Panc1 (cell line): ENCODE data around the gene DNAJB13. TPM values are rescaled to one million over a fixed set of nuclear protein-coding genes. Genes with fewer than 3 reads are reported as not detected.

Experiments
- ATAC-seq: fragments of 200-7000 bp; cut with Tn5 transposase; 2 replicates; pipeline ENCODE4 v1.9.1; 2020; ENCODE audit warnings: mild to moderate bottlenecking, moderate library complexity
- BruUV-seq: library from RNA; stranded (reverse); fragments of 400-500 nt; replicated peaks from 2 replicates; lab custom pipeline; 2021; lab: Mats Ljungman, UMichigan
- CTCF ChIA-PET: fragments of 300-600 bp; sonication (Branson Sonifier 250); formaldehyde crosslinking; loops from one replicate; lab custom pipeline; 2022; ENCODE audit warnings: antibody characterized with exemption; lab: Charles Lee
- POLR2A ChIA-PET: fragments of 300-600 bp; sonication (Branson Sonifier 250); formaldehyde crosslinking; loops from one replicate; lab custom pipeline; 2022; ENCODE audit warnings: antibody characterized with exemption; lab: Charles Lee
- DNase-seq: peaks from one replicate; pipeline ENCODE4 v3.0.0-alpha.2; 2010; ENCODE audit warnings: low read depth, low spot score
- H3K27ac ChIP-seq: 2 replicates; pipeline ENCODE4 v1.5.1; 2011; ENCODE audit warnings: mild to moderate bottlenecking, low read length, inconsistent platforms
- H3K27me3 ChIP-seq: fragments of 200-500 bp; sonication (Bioruptor generic); 2 replicates; pipeline ENCODE4 v1.6.0; 2014; ENCODE audit warnings: low read length, inconsistent platforms; ENCODE audit not compliant: control insufficient read depth, insufficient read depth
- H3K36me3 ChIP-seq: fragments of 200-500 bp; sonication (Bioruptor generic); 2 replicates; pipeline ENCODE4 v1.5.1; 2014; ENCODE audit warnings: inconsistent platforms, mild to moderate bottlenecking, low read length, moderate library complexity; ENCODE audit not compliant: control insufficient read depth, insufficient read depth
- H3K4me1 ChIP-seq: 2 replicates; pipeline ENCODE4 v1.5.1; 2011; ENCODE audit warnings: inconsistent platforms, mild to moderate bottlenecking, low read length, moderate library complexity; ENCODE audit not compliant: control insufficient read depth, insufficient read depth
- H3K4me3 ChIP-seq, 2 experiments: 2 replicates each; pipeline ENCODE4 v1.5.1; 2011 to 2012; ENCODE audit warnings: low read depth in 2 of 2, low read length in 2 of 2, mild to moderate bottlenecking in 2 of 2, inconsistent platforms in 1 of 2, moderate library complexity in 1 of 2
- H3K9me3 ChIP-seq: fragments of 200-500 bp; sonication (Bioruptor generic); 2 replicates; pipeline ENCODE4 v1.5.1; 2014; ENCODE audit warnings: low read depth, mild to moderate bottlenecking, inconsistent platforms, low read length, moderate library complexity; ENCODE audit not compliant: control insufficient read depth, insufficient read depth
- POLR2AphosphoS5 ChIP-seq: IDR thresholded peaks from 2 replicates; pipeline ENCODE4 v1.6.1; 2012; ENCODE audit warnings: mild to moderate bottlenecking, low read depth, low read length, moderate library complexity
- REST ChIP-seq, 2 experiments: IDR thresholded peaks; 2 replicates each; pipeline ENCODE4 v1.6.1; 2011 to 2012; ENCODE audit warnings: low read depth in 2 of 2, control low read depth in 1 of 2, low read length in 1 of 2, mild to moderate bottlenecking in 1 of 2, moderate library complexity in 1 of 2; ENCODE audit not compliant: insufficient read depth in 1 of 2
- SIN3A ChIP-seq: IDR thresholded peaks from 2 replicates; pipeline ENCODE4 v1.6.1; 2012; ENCODE audit warnings: low read depth, mild to moderate bottlenecking, low read length, moderate library complexity, borderline replicate concordance; ENCODE audit not compliant: insufficient read depth
- TCF7L2 ChIP-seq: IDR thresholded peaks from 2 replicates; pipeline ENCODE4 v1.6.1; 2011; ENCODE audit warnings: mild to moderate bottlenecking, low read depth, low read length, inconsistent platforms
- in situ Hi-C: cut with HindIII; loops from 2 replicates; pipeline ENCODE4 v1.10.0; 2016; ENCODE audit warnings: low sequenced_read_pairs, low pct_unique_long_range_greater_than_20kb
- intact Hi-C: fragments of 100-400 bp; cut with micrococcal nuclease; formaldehyde crosslinking; loops from one replicate; pipeline ENCODE4 v1.10.0; 2022; ENCODE audit not compliant: unreplicated experiment
- total RNA-seq: library from RNA; stranded (reverse); gene quantifications from one replicate; pipeline ENCODE4 v1.2.1, GENCODE V29; 2021; ENCODE audit not compliant: unreplicated experiment
- TF ChIP-seq, protein P1 (sequence below): fragments of 450-650 bp; IDR thresholded peaks from 2 replicates; pipeline ENCODE4 v1.5.1; 2017; ENCODE audit warnings: mild to moderate bottlenecking

The DNAJB13 gene
- total RNA-seq, 1 experiment from 2014 or later = not detected

- TF ChIP-seq, protein P1, sequence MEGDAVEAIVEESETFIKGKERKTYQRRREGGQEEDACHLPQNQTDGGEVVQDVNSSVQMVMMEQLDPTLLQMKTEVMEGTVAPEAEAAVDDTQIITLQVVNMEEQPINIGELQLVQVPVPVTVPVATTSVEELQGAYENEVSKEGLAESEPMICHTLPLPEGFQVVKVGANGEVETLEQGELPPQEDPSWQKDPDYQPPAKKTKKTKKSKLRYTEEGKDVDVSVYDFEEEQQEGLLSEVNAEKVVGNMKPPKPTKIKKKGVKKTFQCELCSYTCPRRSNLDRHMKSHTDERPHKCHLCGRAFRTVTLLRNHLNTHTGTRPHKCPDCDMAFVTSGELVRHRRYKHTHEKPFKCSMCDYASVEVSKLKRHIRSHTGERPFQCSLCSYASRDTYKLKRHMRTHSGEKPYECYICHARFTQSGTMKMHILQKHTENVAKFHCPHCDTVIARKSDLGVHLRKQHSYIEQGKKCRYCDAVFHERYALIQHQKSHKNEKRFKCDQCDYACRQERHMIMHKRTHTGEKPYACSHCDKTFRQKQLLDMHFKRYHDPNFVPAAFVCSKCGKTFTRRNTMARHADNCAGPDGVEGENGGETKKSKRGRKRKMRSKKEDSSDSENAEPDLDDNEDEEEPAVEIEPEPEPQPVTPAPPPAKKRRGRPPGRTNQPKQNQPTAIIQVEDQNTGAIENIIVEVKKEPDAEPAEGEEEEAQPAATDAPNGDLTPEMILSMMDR = no peak
- TF ChIP-seq SIN3A (no peak), REST (IDR thresholded peaks at IDR 0.05; ENCODE audit: insufficient read depth in 1 of 2, low read depth in 2 of 2, low read length in 1 of 2) (no peak), POLR2AphosphoS5 (no peak), TCF7L2 (no peak)
- Histone ChIP-seq H3K36me3 (peaks cover 9% of the 10 kb centered on the region; the same call in 1 of the 2 replicates), H3K27me3 (no peaks in the 10 kb centered on the region), H3K9me3 (no peaks in the 10 kb centered on the region), H3K27ac (peak overlapping the region; percentile 92), H3K4me3 (peak overlapping the region; percentile 69 to 85), H3K4me1 (peaks cover 24% of the 10 kb centered on the region)
- BruUV-seq = no TSS peak
- CTCF ChIA-PET = no interaction called here
- ATAC-seq (no peak), DNase-seq (no peak)
- intact Hi-C loops (no loop called here), in situ Hi-C loops (no loop called here)
- POLR2A ChIA-PET = no interaction called here
Observed at GRCh38 chr11:73981051-73981805, 30.4 kb downstream of the DNAJB13 start.

DNA sequence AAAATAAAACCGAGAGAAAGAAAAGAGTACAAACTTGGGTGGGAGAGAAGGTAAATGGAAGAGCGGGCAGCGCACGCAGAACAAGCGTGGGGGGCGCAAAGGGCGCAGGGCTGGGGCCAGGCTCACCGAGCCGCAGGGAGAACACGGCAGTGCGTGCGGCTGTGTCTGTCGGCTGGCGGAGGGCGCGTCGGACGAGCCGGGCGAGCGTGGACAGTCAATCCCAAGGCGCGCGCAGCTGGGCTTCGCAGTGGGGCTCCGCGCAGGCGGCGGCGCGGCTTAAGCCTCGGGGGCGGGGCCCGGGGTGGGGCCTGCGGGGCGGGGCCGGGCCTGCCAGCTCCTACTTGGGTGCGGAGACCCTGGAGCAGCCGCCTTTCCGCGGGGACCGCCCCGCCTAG lies 31.8 kb downstream of the DNAJB13 start, which contains the start of gene UCP2:
Gene UCP2 (minus strand): TSS at position 249 of the 395 bp plus-strand sequence. CDS start 4,465 bp downstream, outside the sequence.
- POLR2A ChIA-PET = interaction anchor here (0.5 to 0.6 kb wide), 3 partner anchors 29 to 203 kb away, joined by 4 to 8 read pairs (median 7); no protein-coding TSS in a partner anchor
- DNase-seq = no peak

More for the DNA sequence above, 31.8 kb downstream of the DNAJB13 start, which contains the start of gene UCP2:
- no peaks in the 10 kb centered on the region for H3K9me3 ChIP-seq
- TF ChIP-seq, protein P1 = no peak
- peak; percentile 92; the same call in 1 of the 2 replicates for TF ChIP-seq SIN3A
- H3K4me3 ChIP-seq = peak within 1 kb of the TSS; percentile 69 to 85
- peaks cover 24% of the 10 kb centered on the region for H3K4me1 ChIP-seq
- H3K27ac ChIP-seq = peak within 1 kb of the TSS; percentile 96
- peaks cover 3% of the 10 kb centered on the region; the same call in 1 of the 2 replicates for H3K36me3 ChIP-seq
- no TSS peak for BruUV-seq
- H3K27me3 ChIP-seq = no peaks in the 10 kb centered on the region
- CTCF ChIA-PET = interaction anchor here (0.5 kb wide), 1 partner anchor 167 kb away, joined by 3 read pairs; no protein-coding TSS in a partner anchor
- intact Hi-C loops = no loop called here
- peak; percentile 92 for ATAC-seq
- in situ Hi-C loops = no loop called here
